Type B pancreatic cell (in vitro differentiated cells): Measurements from ENCODE around the gene XRCC1. TPM values are rescaled to one million over a fixed set of nuclear protein-coding genes. Genes with fewer than 3 reads are reported as not detected.

Experiments
- DNase-seq: peaks from one replicate; pipeline ENCODE4 v3.0.0; 2021; ENCODE audit warnings: mixed read lengths; ENCODE audit not compliant: unreplicated experiment; ENCODE audit errors: extremely low spot score
- H3K27ac Mint-ChIP-seq: 2 replicates; pipeline ENCODE4 v1.8.0; 2021; ENCODE audit warnings: mild to moderate bottlenecking, mixed read lengths
- H3K27me3 Mint-ChIP-seq: 2 replicates; pipeline ENCODE4 v1.8.0; 2021; ENCODE audit warnings: mixed read lengths
- H3K36me3 Mint-ChIP-seq: 2 replicates; pipeline ENCODE4 v1.8.0; 2021; ENCODE audit warnings: mixed read lengths
- H3K4me1 Mint-ChIP-seq: one replicate; pipeline ENCODE4 v1.8.0; 2021; ENCODE audit warnings: mixed read lengths; ENCODE audit not compliant: unreplicated experiment
- H3K4me3 Mint-ChIP-seq: 2 replicates; pipeline ENCODE4 v1.8.0; 2021; ENCODE audit warnings: mild to moderate bottlenecking, mixed read lengths
- H3K9me3 Mint-ChIP-seq: 2 replicates; pipeline ENCODE4 v1.8.0; 2021; ENCODE audit warnings: mixed read lengths
- CTCF ChIP-seq: fragments of 200-600 bp; sonication (generic); conservative IDR thresholded peaks from 2 replicates; pipeline ENCODE4 v1.5.0; 2021; ENCODE audit warnings: antibody characterized with exemption, mild to moderate bottlenecking
- total RNA-seq: library from RNA; stranded (reverse); gene quantifications from 2 replicates; pipeline ENCODE4 v1.2.1, GENCODE V29; 2021; ENCODE audit warnings: low replicate concordance

The XRCC1 gene
- total RNA-seq, 1 donor from 2014 or later, result 63.7 TPM

GRCh38 chr19:43564800-43565199 lies 10.5 kb downstream of the XRCC1 start:
- peaks cover 2% of the 10 kb centered on the region for H3K4me1 Mint-ChIP-seq
- no peaks in the 10 kb centered on the region for H3K27me3 Mint-ChIP-seq
- TF ChIP-seq CTCF, result no peak
- H3K9me3 Mint-ChIP-seq, result no peaks in the 10 kb centered on the region
- H3K27ac Mint-ChIP-seq, result no peak overlapping the region
- H3K4me3 Mint-ChIP-seq, result no peak overlapping the region
- DNase-seq, result no peak
- peaks cover 13% of the 10 kb centered on the region for H3K36me3 Mint-ChIP-seq

- Mint-ChIP-seq H3K27ac (no peak overlapping the region), H3K4me1 (no peaks in the 10 kb centered on the region), H3K9me3 (no peaks in the 10 kb centered on the region), H3K27me3 (no peaks in the 10 kb centered on the region), H3K4me3 (no peak overlapping the region), H3K36me3 (peaks cover 12% of the 10 kb centered on the region)
- no peak for TF ChIP-seq CTCF
- DNase-seq, result no peak
Observed at GRCh38 chr19:43563816-43564457, 11.4 kb downstream of the XRCC1 start.

- Mint-ChIP-seq H3K36me3 (peaks cover 12% of the 10 kb centered on the region), H3K4me1 (no peaks in the 10 kb centered on the region), H3K9me3 (no peaks in the 10 kb centered on the region), H3K27me3 (no peaks in the 10 kb centered on the region), H3K27ac (no peak overlapping the region), H3K4me3 (no peak overlapping the region)
- no peak for DNase-seq
- TF ChIP-seq CTCF, result no peak
Observed at GRCh38 chr19:43562698-43563241, 12.6 kb downstream of the XRCC1 start.

GRCh38 chr19:43562226-43562697 lies 13.1 kb downstream of the XRCC1 start:
- no peak for DNase-seq
- Mint-ChIP-seq H3K4me1 (no peaks in the 10 kb centered on the region), H3K27ac (no peak overlapping the region), H3K36me3 (peaks cover 12% of the 10 kb centered on the region), H3K27me3 (no peaks in the 10 kb centered on the region), H3K9me3 (no peaks in the 10 kb centered on the region), H3K4me3 (no peak overlapping the region)
- no peak for TF ChIP-seq CTCF

- no peak for TF ChIP-seq CTCF
- no peak overlapping the region for H3K4me3 Mint-ChIP-seq
Observed at GRCh38 chr19:43561139-43561970, 14.0 kb downstream of the XRCC1 start.

More at GRCh38 chr19:43561139-43561970, 14.0 kb downstream of the XRCC1 start:
- Mint-ChIP-seq H3K36me3 (peaks cover 8% of the 10 kb centered on the region), H3K27me3 (no peaks in the 10 kb centered on the region), H3K4me1 (no peaks in the 10 kb centered on the region), H3K9me3 (no peaks in the 10 kb centered on the region), H3K27ac (no peak overlapping the region)
- DNase-seq, result no peak
